Activated naive CD4-positive, alpha-beta T cell treated with anti-CD3 and anti-CD28 coated beads, Interleukin-2, amount 50 U/mL, for 16 hours (primary cell): ENCODE data around the gene PXDN.
"Not testable (repeated sequence)": the region's sequence is repeated elsewhere in the genome, so short reads cannot be mapped to it uniquely, and the experiment has no call there.

ENCODE experiments used
- DNase-seq: peaks from one replicate; pipeline ENCODE4 v3.0.0-alpha.2; 2020

PXDN gene

GRCh38 chr2:1718339-1719220 lies 25.7 kb downstream of the PXDN start:
- no peak for DNase-seq

GRCh38 chr2:1717113-1717512 lies 27.2 kb downstream of the PXDN start:
- DNase-seq: no peak

GRCh38 chr2:1716441-1716840 lies 27.9 kb downstream of the PXDN start:
- DNase-seq: no peak

- DNase-seq: not testable (repeated sequence)
Measured at GRCh38 chr2:1716014-1716305, 28.4 kb downstream of the PXDN start.

- DNase-seq: no peak
Measured at GRCh38 chr2:1715184-1716013, 28.9 kb downstream of the PXDN start.

- no peak for DNase-seq
Measured at GRCh38 chr2:1714291-1715064, 29.8 kb downstream of the PXDN start.

GRCh38 chr2:1713839-1714236 lies 30.5 kb downstream of the PXDN start:
- DNase-seq: no peak

GRCh38 chr2:1713142-1713838 lies 31.0 kb downstream of the PXDN start:
- no peak for DNase-seq

GRCh38 chr2:1709946-1710560 lies 34.3 kb downstream of the PXDN start:
- DNase-seq: no peak

- no peak for DNase-seq
Measured at GRCh38 chr2:1709335-1709605, 35.0 kb downstream of the PXDN start.

- DNase-seq: no peak
Measured at GRCh38 chr2:1708476-1709334, 35.6 kb downstream of the PXDN start.

- DNase-seq: no peak
Measured at GRCh38 chr2:1707771-1708418, 36.4 kb downstream of the PXDN start.

GRCh38 chr2:1706089-1706841 lies 38.0 kb downstream of the PXDN start:
- not testable (repeated sequence) for DNase-seq

GRCh38 chr2:1705557-1706076 lies 38.7 kb downstream of the PXDN start:
- no peak for DNase-seq

GRCh38 chr2:1704631-1705556 lies 39.4 kb downstream of the PXDN start:
- DNase-seq: no peak

- no peak for DNase-seq
Measured at GRCh38 chr2:1702186-1702565, 42.1 kb downstream of the PXDN start.

GRCh38 chr2:1701556-1702185 lies 42.6 kb downstream of the PXDN start:
- no peak for DNase-seq

GRCh38 chr2:1701020-1701419 lies 43.3 kb downstream of the PXDN start:
- DNase-seq: no peak
